ENCODE data around the gene APOOL.
"Not testable (repeated sequence)": the region's sequence is repeated elsewhere in the genome, so short reads cannot be mapped to it uniquely, and the experiment has no call there.

Gene APOOL, protein sequence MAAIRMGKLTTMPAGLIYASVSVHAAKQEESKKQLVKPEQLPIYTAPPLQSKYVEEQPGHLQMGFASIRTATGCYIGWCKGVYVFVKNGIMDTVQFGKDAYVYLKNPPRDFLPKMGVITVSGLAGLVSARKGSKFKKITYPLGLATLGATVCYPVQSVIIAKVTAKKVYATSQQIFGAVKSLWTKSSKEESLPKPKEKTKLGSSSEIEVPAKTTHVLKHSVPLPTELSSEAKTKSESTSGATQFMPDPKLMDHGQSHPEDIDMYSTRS

GRCh38 chrX:85003655-85004244 is at the start of gene APOOL:
APOOL (plus strand) TSS chrX:85003877; CDS start chrX:85003913, 36 bp downstream.
- Histone ChIP-seq H3K9me3 (no peaks in the 10 kb centered on the region), H3K27me3 (no peaks in the 10 kb centered on the region), H3K27ac (no peak within 1 kb of the TSS), H3K4me3 (ENCODE audit: low read depth in 1 of 2, low read length in 1 of 2) (peak within 1 kb of the TSS; percentile 53 to 63), H3K36me3 (no peaks in the 10 kb centered on the region), H3K4me1 (ENCODE audit: control insufficient read depth in 1 of 2, insufficient read depth in 1 of 2, low read depth in 1 of 2, low read length in 1 of 2) (peaks cover 0 to 4% of the 10 kb centered on the region in 2 experiments)
- TF ChIP-seq CTCF (IDR thresholded peaks at IDR 0.05), result no peak

DNA sequence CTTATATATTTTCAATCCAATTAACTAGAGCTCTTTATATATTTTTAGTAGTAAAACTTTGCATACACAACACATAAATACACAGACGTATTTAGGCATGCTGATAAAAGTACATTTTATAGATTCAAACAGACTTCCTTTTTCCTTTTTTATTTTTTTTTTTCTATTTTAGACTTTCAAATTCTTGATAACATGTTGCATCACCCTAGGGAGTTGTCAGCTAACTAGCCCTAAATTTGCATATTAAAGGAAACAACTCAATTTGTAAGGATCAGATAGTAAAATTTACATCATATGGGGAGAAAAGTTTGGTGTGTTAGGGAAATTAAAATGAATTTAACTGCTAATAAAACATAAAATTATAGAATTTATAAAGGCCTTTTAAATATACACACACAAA is 47.4 kb upstream of the APOOL start:
- no peak overlapping the region for H3K4me3 ChIP-seq (ENCODE audit: low read depth in 1 of 2, low read length in 1 of 2)
- H3K27me3 ChIP-seq, result no peaks in the 10 kb centered on the region
- no peak for TF ChIP-seq CTCF (IDR thresholded peaks at IDR 0.05)
- no peaks in the 10 kb centered on the region for H3K36me3 ChIP-seq
- H3K27ac ChIP-seq, result no peak overlapping the region
- no peaks in the 10 kb centered on the region for H3K9me3 ChIP-seq
- H3K4me1 ChIP-seq (ENCODE audit: control insufficient read depth in 1 of 2, insufficient read depth in 1 of 2, low read depth in 1 of 2, low read length in 1 of 2), result no peaks in the 10 kb centered on the region

GRCh38 chrX:84974803-84975202 is 28.9 kb upstream of the APOOL start:
- Histone ChIP-seq H3K36me3 (no peaks in the 10 kb centered on the region), H3K4me3 (ENCODE audit: low read depth in 1 of 2, low read length in 1 of 2) (no peak overlapping the region), H3K9me3 (no peaks in the 10 kb centered on the region), H3K4me1 (ENCODE audit: control insufficient read depth in 1 of 2, insufficient read depth in 1 of 2, low read depth in 1 of 2, low read length in 1 of 2) (no peaks in the 10 kb centered on the region), H3K27ac (no peak overlapping the region), H3K27me3 (no peaks in the 10 kb centered on the region)
- TF ChIP-seq CTCF (IDR thresholded peaks at IDR 0.05), result no peak

- not testable (repeated sequence) for H3K27ac ChIP-seq; H3K4me1 ChIP-seq (ENCODE audit: control insufficient read depth in 1 of 2, insufficient read depth in 1 of 2, low read depth in 1 of 2, low read length in 1 of 2); H3K4me3 ChIP-seq (ENCODE audit: low read depth in 1 of 2, low read length in 1 of 2); H3K27me3 ChIP-seq; H3K9me3 ChIP-seq; H3K36me3 ChIP-seq
Observed at GRCh38 chrX:84991739-84992138, 11.9 kb upstream of the APOOL start.

- TF ChIP-seq CTCF (IDR thresholded peaks at IDR 0.05), result no peak
- no peaks in the 10 kb centered on the region for H3K9me3 ChIP-seq
- H3K27me3 ChIP-seq, result no peaks in the 10 kb centered on the region
- no peaks in the 10 kb centered on the region for H3K36me3 ChIP-seq
- no peaks in the 10 kb centered on the region for H3K4me1 ChIP-seq (ENCODE audit: control insufficient read depth in 1 of 2, insufficient read depth in 1 of 2, low read depth in 1 of 2, low read length in 1 of 2)
- H3K4me3 ChIP-seq (ENCODE audit: low read depth in 1 of 2, low read length in 1 of 2), result no peak overlapping the region
- H3K27ac ChIP-seq, result no peak overlapping the region
Observed at GRCh38 chrX:84993150-84993549, 10.5 kb upstream of the APOOL start.

- Histone ChIP-seq H3K4me1 (ENCODE audit: control insufficient read depth in 1 of 2, insufficient read depth in 1 of 2, low read depth in 1 of 2, low read length in 1 of 2) (peaks cover 0 to 4% of the 10 kb centered on the region in 2 experiments), H3K36me3 (no peaks in the 10 kb centered on the region), H3K9me3 (no peaks in the 10 kb centered on the region), H3K27me3 (no peaks in the 10 kb centered on the region), H3K27ac (no peak overlapping the region), H3K4me3 (ENCODE audit: low read depth in 1 of 2, low read length in 1 of 2) (no peak overlapping the region)
- TF ChIP-seq CTCF (IDR thresholded peaks at IDR 0.05), result no peak
Observed at GRCh38 chrX:85001344-85001743, 2.3 kb upstream of the APOOL start.
